Lower leg skin (tissue), 4 donors: Measurements from ENCODE around the gene TBX5. TPM values are rescaled to one million over a fixed set of nuclear protein-coding genes. Genes with fewer than 3 reads are reported as not detected.

Experiments used
- DNase-seq, 2 donors: peaks; one replicate each; pipeline ENCODE4 v3.0.0-alpha.2; 2019; ENCODE audit warnings: low spot score in 2 of 2
- H3K4me3 ChIP-seq: fragments of 200-600 bp; sonication (generic); 2 replicates; pipeline ENCODE4 v1.5.1; 2017; ENCODE audit warnings: mild to moderate bottlenecking, low read depth; ENCODE audit not compliant: poor library complexity, severe bottlenecking
- CTCF ChIP-seq, 3 donors: fragments of 450-650 bp; IDR thresholded peaks; one replicate each; pipeline ENCODE4 v1.5.1; 2016; ENCODE audit warnings: antibody characterized with exemption in 3 of 3, mild to moderate bottlenecking in 3 of 3, moderate library complexity in 2 of 3
- POLR2A ChIP-seq, 2 donors: fragments of 450-650 bp; IDR thresholded peaks; one replicate each; pipeline ENCODE4 v1.6.1; 2016 to 2017; ENCODE audit warnings: antibody characterized with exemption in 2 of 2, mild to moderate bottlenecking in 1 of 2, moderate library complexity in 1 of 2
- WGBS, 2 donors: methylation state at CpG; one replicate each; pipeline ENCODE4 v1.1.5; 2018; 5-methylcytosine and 5-hydroxymethylcytosine counted together
- intact Hi-C: fragments of 100-400 bp; cut with DNase I; formaldehyde crosslinking; loops from one replicate; pipeline ENCODE4 v1.15.0; 2023; ENCODE audit warnings: low total_unique reads
- total RNA-seq, 4 donors: library from RNA; depleted of rRNA; stranded (reverse); fragments of >200 nt; gene quantifications; one replicate each; pipeline ENCODE4 v1.1.0, GENCODE V29; 2016

Gene TBX5
- total RNA-seq, 4 donors from 2014 or later = 0.65 to 1.2 (median 1.1) TPM; not detected in 1

- WGBS, 2 donors = 39 to 51% methylated on average over 3 of the region's 3 CpGs
- no peak overlapping the region for H3K4me3 ChIP-seq
- TF ChIP-seq CTCF (IDR thresholded peaks at IDR 0.05) (no peak), POLR2A (IDR thresholded peaks at IDR 0.05) (no peak)
- DNase-seq = no peak
- intact Hi-C loops = no loop called here
Measured at GRCh38 chr12:114425031-114425626, 19.2 kb upstream of the TBX5 start.

GRCh38 chr12:114420944-114421335 lies 15.0 kb upstream of the TBX5 start:
- intact Hi-C loops = no loop called here
- TF ChIP-seq POLR2A (IDR thresholded peaks at IDR 0.05) = no peak
- no peak for TF ChIP-seq CTCF (IDR thresholded peaks at IDR 0.05)
- no peak overlapping the region for H3K4me3 ChIP-seq
- DNase-seq = no peak
- 54 to 58% methylated on average over 4 of the region's 4 CpGs for WGBS, 2 donors

- TF ChIP-seq POLR2A (IDR thresholded peaks at IDR 0.05) = no peak
- no peak for TF ChIP-seq CTCF (IDR thresholded peaks at IDR 0.05)
Measured at GRCh38 chr12:114420182-114420943, 14.4 kb upstream of the TBX5 start.

GRCh38 chr12:114416028-114416427 lies 10.1 kb upstream of the TBX5 start:
- 70 to 72% methylated on average over 3 to 4 of the region's 4 CpGs for WGBS, 2 donors
- TF ChIP-seq POLR2A (IDR thresholded peaks at IDR 0.05) = no peak
- TF ChIP-seq CTCF (IDR thresholded peaks at IDR 0.05) = no peak
- intact Hi-C loops = no loop called here
- DNase-seq = no peak
- H3K4me3 ChIP-seq = no peak overlapping the region

More at GRCh38 chr12:114420182-114420943, 14.4 kb upstream of the TBX5 start:
- WGBS, 2 donors = 55 to 57% methylated on average over 8 of the region's 8 CpGs
- no peak overlapping the region for H3K4me3 ChIP-seq
- intact Hi-C loops = no loop called here
- DNase-seq = no peak

GRCh38 chr12:114415525-114415868 lies 9.6 kb upstream of the TBX5 start:
- no peak overlapping the region for H3K4me3 ChIP-seq
- TF ChIP-seq CTCF (IDR thresholded peaks at IDR 0.05) (no peak), POLR2A (IDR thresholded peaks at IDR 0.05) (no peak)
- no peak for DNase-seq
- WGBS, 2 donors = 45% methylated on average over 6 to 7 of the region's 7 CpGs
- intact Hi-C loops = no loop called here
